Suprapubic skin (tissue), 4 donors: ENCODE results near the gene SMPX.

ENCODE experiments used
- CTCF ChIP-seq, 2 donors: fragments of 200-600 bp in 1 of 2; fragments of 450-650 bp in 1 of 2; sonication (generic) in 1 of 2; IDR thresholded peaks; one replicate each; pipeline ENCODE4 v1.5.1; 2016 to 2019; ENCODE audit warnings: antibody characterized with exemption in 2 of 2, mild to moderate bottlenecking in 1 of 2, moderate library complexity in 1 of 2
- EP300 ChIP-seq: sonication (generic); formaldehyde crosslinking; IDR thresholded peaks from one replicate; pipeline ENCODE4 v1.6.1; 2017; ENCODE audit warnings: antibody characterized with exemption
- POLR2A ChIP-seq, 2 donors: fragments of 450-650 bp; IDR thresholded peaks; one replicate each; pipeline ENCODE4 v1.6.1; 2017; ENCODE audit warnings: antibody characterized with exemption in 2 of 2, mild to moderate bottlenecking in 2 of 2, moderate library complexity in 2 of 2
- POLR2AphosphoS5 ChIP-seq, 3 donors: sonication (generic); formaldehyde crosslinking; IDR thresholded peaks; one replicate each; pipeline ENCODE4 v1.6.1; 2017; ENCODE audit warnings: antibody characterized with exemption in 3 of 3

- TF ChIP-seq CTCF (IDR thresholded peaks at IDR 0.05) = no peak
- no peak for TF ChIP-seq POLR2A (IDR thresholded peaks at IDR 0.05)
- TF ChIP-seq EP300 = no peak
- no peak for TF ChIP-seq POLR2AphosphoS5 (IDR thresholded peaks at IDR 0.05)
These were observed 22.2 kb downstream of the SMPX start for GRCh38 chrX:21735768-21736127.
